ENCODE results near the gene MAN2A2. TPM values are rescaled to one million over a fixed set of nuclear protein-coding genes. Genes with fewer than 3 reads are reported as not detected.

Gene MAN2A2
- total RNA-seq, 1 experiment from 2014 or later = 31.0 TPM

DNA sequence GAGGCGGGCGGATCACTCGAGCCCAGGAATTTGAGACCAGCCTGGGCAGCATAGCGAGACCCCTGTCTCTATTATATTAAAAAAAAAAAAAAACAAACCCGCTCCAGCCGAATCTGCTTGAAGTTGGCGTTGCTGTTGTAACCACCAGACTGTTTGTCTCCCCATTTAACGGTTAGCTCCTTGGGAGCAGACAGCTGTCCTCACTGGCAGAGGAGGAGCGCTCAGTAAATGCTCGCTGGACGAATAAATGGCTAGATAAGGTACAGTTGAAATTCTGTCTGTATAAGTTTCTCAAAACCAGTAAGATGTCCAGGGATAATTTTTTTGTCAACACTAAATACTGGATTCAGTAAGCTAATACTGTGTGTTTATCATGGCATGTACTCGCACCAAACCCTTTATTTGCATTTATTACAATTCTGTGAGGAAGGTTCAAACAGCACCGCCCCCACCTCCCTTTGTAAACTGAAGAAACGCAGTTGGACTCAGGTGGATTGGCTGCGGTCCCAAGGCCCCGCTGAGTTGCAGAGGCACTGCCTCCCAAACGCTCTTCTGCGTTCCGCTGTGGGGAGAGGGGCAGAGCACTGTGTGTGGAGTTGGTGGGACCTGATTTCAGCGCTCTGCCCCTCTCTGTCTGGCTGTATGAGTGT lies 52.6 kb downstream of the MAN2A2 start:
- H3K4me3 Mint-ChIP-seq = peak overlapping the region; percentile 74
- no peak overlapping the region; the same call in 1 of the 2 replicates for H3K27ac Mint-ChIP-seq
- H3K4me1 Mint-ChIP-seq = peaks cover 16% of the 10 kb centered on the region
- CTCF ChIA-PET = interaction anchor here (0.7 to 6.2 kb wide), 29 partner anchors 9 to 336 kb away, joined by 3 to 264 read pairs (median 9); partner anchors contain the start of genes HDDC3, MAN2A2, PRC1 and UNC45A
- POLR2A ChIA-PET = interaction anchor here (1.2 to 2.1 kb wide), 2 partner anchors 21 to 52 kb away, joined by 3 to 10 read pairs; partner anchors contain the start of gene UNC45A
- no peak for DNase-seq (ENCODE audit: low spot score)
- no peaks in the 10 kb centered on the region for H3K27me3 Mint-ChIP-seq (ENCODE audit: low read depth)
- no peaks in the 10 kb centered on the region for H3K9me3 Mint-ChIP-seq
- H3K36me3 Mint-ChIP-seq = peaks cover 34% of the 10 kb centered on the region
- ATAC-seq = no peak
- TF ChIP-seq ZNF121 (CRISPR knock-in tag; IDR thresholded peaks at IDR 0.05) (no peak; the same call in 1 of the 2 replicates), AR (CRISPR knock-in tag; IDR thresholded peaks at IDR 0.05) (no peak), ZNF532 (CRISPR knock-in tag; IDR thresholded peaks at IDR 0.05; ENCODE audit: borderline replicate concordance) (no peak), IRF2 (CRISPR knock-in tag; IDR thresholded peaks at IDR 0.05; ENCODE audit: borderline replicate concordance, low read depth) (no peak), E2F4 (CRISPR knock-in tag; IDR thresholded peaks at IDR 0.05; ENCODE audit: borderline replicate concordance, low read depth) (no peak), SOX15 (CRISPR knock-in tag; IDR thresholded peaks at IDR 0.05) (no peak), NFATC4 (CRISPR knock-in tag; IDR thresholded peaks at IDR 0.05) (no peak), GRHL2 (CRISPR knock-in tag; IDR thresholded peaks at IDR 0.05; ENCODE audit: insufficient replicate concordance, severe bottlenecking) (no peak), ESRRA (CRISPR knock-in tag; IDR thresholded peaks at IDR 0.05; ENCODE audit: borderline replicate concordance) (no peak), NR2C2 (CRISPR knock-in tag; IDR thresholded peaks at IDR 0.05) (no peak), GABPB1 (CRISPR knock-in tag; IDR thresholded peaks at IDR 0.05) (no peak)
- TF ChIP-seq, protein P1, sequence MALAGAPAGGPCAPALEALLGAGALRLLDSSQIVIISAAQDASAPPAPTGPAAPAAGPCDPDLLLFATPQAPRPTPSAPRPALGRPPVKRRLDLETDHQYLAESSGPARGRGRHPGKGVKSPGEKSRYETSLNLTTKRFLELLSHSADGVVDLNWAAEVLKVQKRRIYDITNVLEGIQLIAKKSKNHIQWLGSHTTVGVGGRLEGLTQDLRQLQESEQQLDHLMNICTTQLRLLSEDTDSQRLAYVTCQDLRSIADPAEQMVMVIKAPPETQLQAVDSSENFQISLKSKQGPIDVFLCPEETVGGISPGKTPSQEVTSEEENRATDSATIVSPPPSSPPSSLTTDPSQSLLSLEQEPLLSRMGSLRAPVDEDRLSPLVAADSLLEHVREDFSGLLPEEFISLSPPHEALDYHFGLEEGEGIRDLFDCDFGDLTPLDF (CRISPR knock-in tag; IDR thresholded peaks at IDR 0.05) = no peak

GRCh38 chr15:90956274-90957030 lies 53.4 kb downstream of the MAN2A2 start:
- Mint-ChIP-seq H3K4me3 (peak overlapping the region; percentile 74), H3K36me3 (peaks cover 33% of the 10 kb centered on the region), H3K27ac (no peak overlapping the region), H3K27me3 (ENCODE audit: low read depth) (no peaks in the 10 kb centered on the region), H3K9me3 (no peaks in the 10 kb centered on the region), H3K4me1 (peaks cover 16% of the 10 kb centered on the region)
- peak; percentile 43 for ATAC-seq
- ChIA-PET CTCF (interaction anchor here (0.6 to 6.2 kb wide), 57 partner anchors 9 to 1381 kb away, joined by 3 to 264 read pairs (median 5); partner anchors contain the start of genes BLM, FES, HDDC3 and MAN2A2), POLR2A (interaction anchor here (0.7 to 2.1 kb wide), 9 partner anchors 10 to 239 kb away, joined by 3 to 10 read pairs (median 4); partner anchors contain the start of genes BLM, PRC1 and UNC45A)
- peak; percentile 91 for DNase-seq (ENCODE audit: low spot score)
- TF ChIP-seq ZNF317 (CRISPR knock-in tag; IDR thresholded peaks at IDR 0.05; ENCODE audit: borderline replicate concordance, low read depth) = 0 out of 2 replicates have a peak, but pooled peaks have one; percentile 36
- TF ChIP-seq ZNF671 (CRISPR knock-in tag; IDR thresholded peaks at IDR 0.05) = no peak
- TF ChIP-seq ATF2 (CRISPR knock-in tag; IDR thresholded peaks at IDR 0.05; ENCODE audit: borderline replicate concordance, low read depth) = no peak
- TF ChIP-seq, protein P2, sequence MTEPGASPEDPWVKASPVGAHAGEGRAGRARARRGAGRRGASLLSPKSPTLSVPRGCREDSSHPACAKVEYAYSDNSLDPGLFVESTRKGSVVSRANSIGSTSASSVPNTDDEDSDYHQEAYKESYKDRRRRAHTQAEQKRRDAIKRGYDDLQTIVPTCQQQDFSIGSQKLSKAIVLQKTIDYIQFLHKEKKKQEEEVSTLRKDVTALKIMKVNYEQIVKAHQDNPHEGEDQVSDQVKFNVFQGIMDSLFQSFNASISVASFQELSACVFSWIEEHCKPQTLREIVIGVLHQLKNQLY (CRISPR knock-in tag; IDR thresholded peaks at IDR 0.05) = no peak
- TF ChIP-seq ZNF281 (CRISPR knock-in tag; IDR thresholded peaks at IDR 0.05) = 0 out of 2 replicates have a peak, but pooled peaks have one; percentile 19

Measured in WTC11 (cell line).